ENCODE measurements around the gene B4GALT5. TPM values are rescaled to one million over a fixed set of nuclear protein-coding genes. Genes with fewer than 3 reads are reported as not detected.

Gene B4GALT5
- polyA plus RNA-seq, 1 experiment: 32.5 TPM

- H3K4me3 ChIP-seq (ENCODE audit: low read depth, low read length): no peak overlapping the region
- no peak for DNase-seq (ENCODE audit: low read depth, low spot score)
- no peak overlapping the region for H3K27ac ChIP-seq (ENCODE audit: low read depth, low read length)
- H3K27me3 ChIP-seq (ENCODE audit: control insufficient read depth, insufficient read depth, low read length): peaks cover 2% of the 10 kb centered on the region
- CTCF ChIA-PET: interaction anchor here (0.7 to 1.1 kb wide), 2 partner anchors 23 to 989 kb away, joined by 4 to 7 read pairs; no protein-coding TSS in a partner anchor
- peaks cover 4% of the 10 kb centered on the region; the same call in 1 of the 2 replicates for H3K9me3 ChIP-seq (ENCODE audit: control insufficient read depth, insufficient read depth, low read length)
- TF ChIP-seq CTCF (IDR thresholded peaks at IDR 0.05; ENCODE audit: low read depth, low read length): no peak
- POLR2A ChIA-PET: no interaction called here
These were observed 128.0 kb downstream of the B4GALT5 start for GRCh38 chr20:49585585-49586245.

GRCh38 chr20:49584418-49585382 is 129.0 kb downstream of the B4GALT5 start:
- Histone ChIP-seq H3K4me3 (ENCODE audit: low read depth, low read length) (no peak overlapping the region), H3K27ac (ENCODE audit: low read depth, low read length) (peak overlapping the region; percentile 65), H3K27me3 (ENCODE audit: control insufficient read depth, insufficient read depth, low read length) (peaks cover 2% of the 10 kb centered on the region), H3K9me3 (ENCODE audit: control insufficient read depth, insufficient read depth, low read length) (peaks cover 4% of the 10 kb centered on the region; the same call in 1 of the 2 replicates)
- POLR2A ChIA-PET: interaction anchor here (0.5 kb wide), 1 partner anchor 19 kb away, joined by 4 read pairs; no protein-coding TSS in a partner anchor
- no peak for DNase-seq (ENCODE audit: low read depth, low spot score)
- TF ChIP-seq CTCF (IDR thresholded peaks at IDR 0.05; ENCODE audit: low read depth, low read length): no peak
- CTCF ChIA-PET: interaction anchor here (0.6 to 1.2 kb wide), 4 partner anchors 17 to 51 kb away, joined by 3 read pairs; no protein-coding TSS in a partner anchor

GRCh38 chr20:49583669-49584417 is 129.8 kb downstream of the B4GALT5 start:
- ChIA-PET CTCF (interaction anchor here (0.6 to 4.3 kb wide), 5 partner anchors 18 to 50 kb away, joined by 3 to 14 read pairs (median 3); no protein-coding TSS in a partner anchor), POLR2A (interaction anchor here (0.5 kb wide), 1 partner anchor 20 kb away, joined by 4 read pairs; no protein-coding TSS in a partner anchor)
- DNase-seq (ENCODE audit: low read depth, low spot score): peak; percentile 88
- Histone ChIP-seq H3K27ac (ENCODE audit: low read depth, low read length) (peak overlapping the region; percentile 65), H3K9me3 (ENCODE audit: control insufficient read depth, insufficient read depth, low read length) (peaks cover 4% of the 10 kb centered on the region; the same call in 1 of the 2 replicates), H3K27me3 (ENCODE audit: control insufficient read depth, insufficient read depth, low read length) (no peaks in the 10 kb centered on the region), H3K4me3 (ENCODE audit: low read depth, low read length) (no peak overlapping the region)
- peak; percentile 12; the same call in 1 of the 2 replicates for TF ChIP-seq CTCF (IDR thresholded peaks at IDR 0.05; ENCODE audit: low read depth, low read length)

- peak overlapping the region; percentile 47 for H3K27ac ChIP-seq (ENCODE audit: low read depth, low read length)
- no peak for TF ChIP-seq CTCF (IDR thresholded peaks at IDR 0.05; ENCODE audit: low read depth, low read length)
- POLR2A ChIA-PET: interaction anchor here (0.6 kb wide), 1 partner anchor 26 kb away, joined by 3 read pairs; no protein-coding TSS in a partner anchor
These were observed 130.4 kb downstream of the B4GALT5 start for GRCh38 chr20:49583343-49583668.

More at GRCh38 chr20:49583343-49583668, 130.4 kb downstream of the B4GALT5 start:
- Histone ChIP-seq H3K9me3 (ENCODE audit: control insufficient read depth, insufficient read depth, low read length) (peaks cover 4% of the 10 kb centered on the region; the same call in 1 of the 2 replicates), H3K4me3 (ENCODE audit: low read depth, low read length) (no peak overlapping the region), H3K27me3 (ENCODE audit: control insufficient read depth, insufficient read depth, low read length) (peaks cover 3% of the 10 kb centered on the region)
- DNase-seq (ENCODE audit: low read depth, low spot score): no peak
- CTCF ChIA-PET: interaction anchor here (1.4 to 4.3 kb wide), 2 partner anchors 25 to 41 kb away, joined by 7 to 14 read pairs; no protein-coding TSS in a partner anchor

Small RNA genes lying within 50 kb of the gene (small RNA-seq; reads per million reads assigned to genes)
- gene RN7SL197P (ENCODE audit: insufficient read length, low read depth) (not detected), gene SNRPFP1 (ENCODE audit: insufficient read length, low read depth) (not detected)

Other genes with a start within 250 kb of the B4GALT5 start
- 0.04 and 0.06 TPM in 2 replicates for gene KCNB1, start 231.2 kb downstream of the B4GALT5 start, polyA plus RNA-seq (2011; rRNA removed)
- gene PTGIS, start 145.7 kb downstream of the B4GALT5 start, polyA plus RNA-seq (2011; rRNA removed): 8.1 TPM in 2 replicates
- gene SLC9A8, start 99.0 kb upstream of the B4GALT5 start, polyA plus RNA-seq (2011; rRNA removed): 2.3 and 3.2 TPM in 2 replicates
- gene SPATA2, start 201.7 kb upstream of the B4GALT5 start, polyA plus RNA-seq (2011; rRNA removed): 4.3 and 4.7 TPM in 2 replicates
- gene RNF114, start 222.5 kb upstream of the B4GALT5 start, polyA plus RNA-seq (2011; rRNA removed): 69.6 and 87.4 TPM in 2 replicates